COR-L47 (cell line): ENCODE measurements around the gene MAP6.
"Not testable (repeated sequence)": the region's sequence is repeated elsewhere in the genome, so short reads cannot be mapped to it uniquely, and the experiment has no call there.

Experiments used
- DNase-seq: peaks from one replicate; lab custom pipeline; 2025; lab: John Stamatoyannopoulos, UW

The MAP6 gene

GRCh38 chr11:75668451-75669297 lies at the start of gene MAP6:
Gene MAP6 (minus strand): TSS chr11:75669038. CDS start chr11:75668369, 669 bp downstream.
- peak; percentile 81 for DNase-seq

GRCh38 chr11:75717608-75718418 lies 49.0 kb upstream of the MAP6 start, which contains the start of gene MOGAT2:
Gene MOGAT2 (plus strand): TSS chr11:75717838. CDS start chr11:75717889, 51 bp downstream.
- no peak for DNase-seq

- DNase-seq: no peak
Measured at GRCh38 chr11:75716659-75717058, 47.8 kb upstream of the MAP6 start.

GRCh38 chr11:75715688-75716087 lies 46.9 kb upstream of the MAP6 start:
- no peak for DNase-seq

GRCh38 chr11:75714211-75714610 lies 45.4 kb upstream of the MAP6 start:
- DNase-seq: no peak

- DNase-seq: peak; percentile 64
Measured at GRCh38 chr11:75706260-75706729, 37.5 kb upstream of the MAP6 start.

- no peak for DNase-seq
Measured at GRCh38 chr11:75705541-75705940, 36.7 kb upstream of the MAP6 start.

GRCh38 chr11:75703695-75704237 lies 34.9 kb upstream of the MAP6 start:
- DNase-seq: no peak

- no peak for DNase-seq
Measured at GRCh38 chr11:75700940-75701339, 32.1 kb upstream of the MAP6 start.

- no peak for DNase-seq
Measured at GRCh38 chr11:75697906-75698581, 29.2 kb upstream of the MAP6 start.

GRCh38 chr11:75691804-75692203 lies 23.0 kb upstream of the MAP6 start:
- no peak for DNase-seq

GRCh38 chr11:75689863-75690609 lies 21.2 kb upstream of the MAP6 start:
- no peak for DNase-seq

- not testable (repeated sequence) for DNase-seq
Measured at GRCh38 chr11:75683856-75684255, 15.0 kb upstream of the MAP6 start.

- DNase-seq: no peak
Measured at GRCh38 chr11:75679566-75679965, 10.7 kb upstream of the MAP6 start.

- no peak for DNase-seq
Measured at GRCh38 chr11:75678620-75679259, 9.9 kb upstream of the MAP6 start.

GRCh38 chr11:75677909-75678308 lies 9.1 kb upstream of the MAP6 start:
- no peak for DNase-seq

- no peak for DNase-seq
Measured at GRCh38 chr11:75677275-75677674, 8.4 kb upstream of the MAP6 start.

GRCh38 chr11:75673977-75674582 lies 5.2 kb upstream of the MAP6 start:
- DNase-seq: no peak

- peak; percentile 76 for DNase-seq
Measured at GRCh38 chr11:75667831-75668450, 897 bp downstream of the MAP6 start.
